MM.1S (cell line): ENCODE results near the gene TAS2R50.

Experiments used
- DNase-seq: peaks from one replicate; pipeline ENCODE4 v3.0.0-alpha.2; 2015
- H2AFZ ChIP-seq: fragments of 300-600 bp; sonication (generic); 2 replicates; pipeline ENCODE4 v1.6.0; 2016; ENCODE audit warnings: antibody characterized with exemption, low read length
- H3F3A ChIP-seq: fragments of 300-600 bp; sonication (generic); 2 replicates; pipeline ENCODE4 v1.6.1; 2016; ENCODE audit warnings: mild to moderate bottlenecking, antibody characterized with exemption, low read length, moderate library complexity, mixed read lengths; ENCODE audit not compliant: insufficient read depth
- H3K27ac ChIP-seq: fragments of 300-600 bp; sonication (generic); 2 replicates; pipeline ENCODE4 v1.5.1; 2016; ENCODE audit warnings: mild to moderate bottlenecking, low read length
- H3K27me3 ChIP-seq: fragments of 300-600 bp; sonication (generic); replicated peaks from 2 replicates; pipeline ENCODE4 v1.6.0; 2016; ENCODE audit warnings: low read length; ENCODE audit not compliant: insufficient read depth
- H3K36me3 ChIP-seq: fragments of 300-600 bp; sonication (generic); replicated peaks from 2 replicates; pipeline ENCODE4 v1.6.1; 2016; ENCODE audit warnings: mild to moderate bottlenecking, low read length, mixed read lengths; ENCODE audit not compliant: insufficient read depth
- H3K4me1 ChIP-seq: fragments of 300-600 bp; sonication (generic); 2 replicates; pipeline ENCODE4 v1.6.1; 2016; ENCODE audit warnings: low read length, mixed read lengths
- H3K4me2 ChIP-seq: fragments of 300-600 bp; sonication (generic); 2 replicates; pipeline ENCODE4 v1.6.0; 2016; ENCODE audit warnings: low read depth, low read length
- H3K4me3 ChIP-seq: fragments of 300-600 bp; sonication (generic); 2 replicates; pipeline ENCODE4 v1.5.1; 2016; ENCODE audit warnings: low read length, mixed read lengths
- H3K79me2 ChIP-seq: fragments of 300-600 bp; sonication (generic); 2 replicates; pipeline ENCODE4 v1.6.1; 2016; ENCODE audit warnings: mixed run types, low read length, mixed read lengths
- H3K9ac ChIP-seq: fragments of 300-600 bp; sonication (generic); 2 replicates; pipeline ENCODE4 v1.6.1; 2016; ENCODE audit warnings: low read length, mixed read lengths
- H3K9me2 ChIP-seq: fragments of 300-600 bp; sonication (generic); replicated peaks from 2 replicates; pipeline ENCODE4 v1.6.1; 2016; ENCODE audit warnings: mild to moderate bottlenecking, low read length, mixed read lengths; ENCODE audit not compliant: insufficient read depth
- H3K9me3 ChIP-seq: fragments of 300-600 bp; sonication (generic); replicated peaks from 2 replicates; pipeline ENCODE4 v1.6.1; 2016; ENCODE audit warnings: mild to moderate bottlenecking, low read length, mixed read lengths; ENCODE audit not compliant: insufficient read depth
- H4K20me1 ChIP-seq: fragments of 300-600 bp; sonication (generic); 2 replicates; pipeline ENCODE4 v1.6.1; 2016; ENCODE audit warnings: mild to moderate bottlenecking, low read length, moderate library complexity, mixed read lengths; ENCODE audit not compliant: insufficient read depth
- EZH2 ChIP-seq: fragments of 300-600 bp; sonication (generic); optimal IDR thresholded peaks from 2 replicates; pipeline ENCODE3; 2017; ENCODE audit warnings: low read depth, mild to moderate bottlenecking, antibody characterized with exemption, low read length, mixed read lengths
- EZH2phosphoT487 ChIP-seq: fragments of 300-600 bp; sonication (generic); IDR thresholded peaks from 2 replicates; pipeline ENCODE4 v1.6.1; 2018; ENCODE audit warnings: antibody characterized with exemption, low read length
- TF ChIP-seq, protein P1 (sequence below): fragments of 300-600 bp; sonication (generic); IDR thresholded peaks from 2 replicates; pipeline ENCODE4 v1.5.1; 2016; ENCODE audit warnings: antibody characterized with exemption, low read length, mixed read lengths

The TAS2R50 gene

DNA sequence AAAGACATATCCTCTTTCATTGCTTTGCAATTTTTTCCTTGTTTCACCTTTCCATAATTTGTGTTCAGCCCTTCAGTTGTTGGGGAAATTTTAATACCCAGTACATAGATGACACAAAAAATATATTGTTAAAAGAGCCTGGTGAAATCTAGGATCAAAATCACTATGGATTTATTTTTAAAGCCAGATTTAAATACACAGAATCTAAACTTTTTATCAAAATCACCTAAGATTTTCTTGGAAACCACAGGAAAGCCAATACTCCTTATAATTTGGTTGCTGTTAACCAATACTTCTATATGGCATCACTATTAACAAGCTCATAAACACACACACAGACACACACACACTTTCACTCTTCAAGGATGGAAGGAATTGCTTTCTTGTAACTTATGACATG is 11.5 kb upstream of the TAS2R50 start, which contains the start of gene TAS2R20:
TAS2R20 (minus strand) TSS at position 101 of the 400 bp plus-strand sequence. CDS start 429 bp downstream, outside the sequence.
- Histone ChIP-seq H3K9ac (no peak within 1 kb of the TSS), H3K79me2 (no peaks in the 10 kb centered on the region)
- no peak for DNase-seq

DNA sequence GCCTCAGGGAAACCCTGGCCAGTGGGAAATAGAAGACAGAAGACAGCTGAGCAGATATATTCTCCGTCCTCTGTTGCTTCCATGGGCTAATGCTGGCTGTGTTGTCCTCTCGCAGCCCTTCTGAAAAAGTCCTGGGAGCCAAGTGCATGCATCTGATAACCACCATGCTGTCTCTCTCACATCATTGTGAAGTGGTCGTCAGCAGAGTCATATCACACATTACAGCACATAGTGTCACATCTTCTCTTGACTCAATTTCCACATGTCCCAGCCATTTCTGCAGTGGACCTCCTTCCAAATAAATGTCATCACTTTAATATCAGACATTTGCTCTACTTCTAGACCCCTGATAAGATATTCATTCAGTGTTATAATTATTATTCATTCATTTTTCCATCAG is 7.6 kb upstream of the TAS2R50 start:
- no peaks in the 10 kb centered on the region for H4K20me1 ChIP-seq
- H3K4me2 ChIP-seq: no peak overlapping the region
- no peaks in the 10 kb centered on the region for H3K27me3 ChIP-seq
- no peak overlapping the region for H3K27ac ChIP-seq
- H3K9ac ChIP-seq: no peak overlapping the region
- DNase-seq: no peak
- no peaks in the 10 kb centered on the region for H3K4me1 ChIP-seq
- H3K79me2 ChIP-seq: no peaks in the 10 kb centered on the region
- no peaks in the 10 kb centered on the region for H3K9me3 ChIP-seq
- H2AFZ ChIP-seq: no peak overlapping the region
- TF ChIP-seq, protein P1, sequence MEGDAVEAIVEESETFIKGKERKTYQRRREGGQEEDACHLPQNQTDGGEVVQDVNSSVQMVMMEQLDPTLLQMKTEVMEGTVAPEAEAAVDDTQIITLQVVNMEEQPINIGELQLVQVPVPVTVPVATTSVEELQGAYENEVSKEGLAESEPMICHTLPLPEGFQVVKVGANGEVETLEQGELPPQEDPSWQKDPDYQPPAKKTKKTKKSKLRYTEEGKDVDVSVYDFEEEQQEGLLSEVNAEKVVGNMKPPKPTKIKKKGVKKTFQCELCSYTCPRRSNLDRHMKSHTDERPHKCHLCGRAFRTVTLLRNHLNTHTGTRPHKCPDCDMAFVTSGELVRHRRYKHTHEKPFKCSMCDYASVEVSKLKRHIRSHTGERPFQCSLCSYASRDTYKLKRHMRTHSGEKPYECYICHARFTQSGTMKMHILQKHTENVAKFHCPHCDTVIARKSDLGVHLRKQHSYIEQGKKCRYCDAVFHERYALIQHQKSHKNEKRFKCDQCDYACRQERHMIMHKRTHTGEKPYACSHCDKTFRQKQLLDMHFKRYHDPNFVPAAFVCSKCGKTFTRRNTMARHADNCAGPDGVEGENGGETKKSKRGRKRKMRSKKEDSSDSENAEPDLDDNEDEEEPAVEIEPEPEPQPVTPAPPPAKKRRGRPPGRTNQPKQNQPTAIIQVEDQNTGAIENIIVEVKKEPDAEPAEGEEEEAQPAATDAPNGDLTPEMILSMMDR: no peak
- TF ChIP-seq EZH2 (no peak), EZH2phosphoT487 (no peak)
- H3K4me3 ChIP-seq: no peak overlapping the region
- no peaks in the 10 kb centered on the region for H3K9me2 ChIP-seq
- H3K36me3 ChIP-seq: no peaks in the 10 kb centered on the region
- no peaks in the 10 kb centered on the region for H3F3A ChIP-seq

More for the DNA sequence above, 11.5 kb upstream of the TAS2R50 start, which contains the start of gene TAS2R20:
- no peak for TF ChIP-seq EZH2phosphoT487
- TF ChIP-seq, protein P1: no peak
- TF ChIP-seq EZH2: no peak
- no peaks in the 10 kb centered on the region for H4K20me1 ChIP-seq
- H3K4me3 ChIP-seq: no peak within 1 kb of the TSS
- no peaks in the 10 kb centered on the region for H3K36me3 ChIP-seq
- H3K27me3 ChIP-seq: no peaks in the 10 kb centered on the region
- no peak within 1 kb of the TSS for H2AFZ ChIP-seq
- H3F3A ChIP-seq: no peaks in the 10 kb centered on the region
- H3K9me2 ChIP-seq: no peaks in the 10 kb centered on the region
- H3K4me2 ChIP-seq: no peak within 1 kb of the TSS
- H3K4me1 ChIP-seq: no peaks in the 10 kb centered on the region
- H3K27ac ChIP-seq: no peak within 1 kb of the TSS
- no peaks in the 10 kb centered on the region for H3K9me3 ChIP-seq

DNA sequence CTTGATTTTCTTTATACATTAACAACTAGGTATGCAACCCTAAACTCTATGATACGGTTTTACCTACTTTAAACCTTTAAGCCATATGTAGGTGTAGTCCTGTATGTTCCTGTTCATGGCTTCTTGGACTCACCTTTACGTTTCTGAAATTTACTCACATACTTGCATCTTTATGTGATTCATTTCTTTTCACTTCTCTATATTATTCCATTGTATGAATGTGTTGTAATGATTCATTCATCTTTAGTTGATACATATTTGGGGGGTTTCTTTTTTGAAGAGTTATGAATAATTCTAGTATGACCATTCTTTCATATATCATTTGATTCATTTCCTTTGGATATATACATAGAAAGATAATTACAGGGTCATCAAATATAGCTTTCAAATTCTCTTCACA is 2.4 kb upstream of the TAS2R50 start:
- Histone ChIP-seq H3K9me3 (no peaks in the 10 kb centered on the region), H4K20me1 (no peaks in the 10 kb centered on the region), H3K36me3 (no peaks in the 10 kb centered on the region), H3K4me3 (no peak overlapping the region), H3K9me2 (no peaks in the 10 kb centered on the region), H3F3A (no peaks in the 10 kb centered on the region), H2AFZ (no peak overlapping the region), H3K4me1 (no peaks in the 10 kb centered on the region), H3K27ac (no peak overlapping the region), H3K4me2 (no peak overlapping the region), H3K9ac (no peak overlapping the region), H3K27me3 (no peaks in the 10 kb centered on the region), H3K79me2 (no peaks in the 10 kb centered on the region)
- TF ChIP-seq EZH2 (no peak), EZH2phosphoT487 (no peak)
- TF ChIP-seq, protein P1: no peak
- no peak for DNase-seq
